ENCODE data around the gene DRG1.

DNA sequence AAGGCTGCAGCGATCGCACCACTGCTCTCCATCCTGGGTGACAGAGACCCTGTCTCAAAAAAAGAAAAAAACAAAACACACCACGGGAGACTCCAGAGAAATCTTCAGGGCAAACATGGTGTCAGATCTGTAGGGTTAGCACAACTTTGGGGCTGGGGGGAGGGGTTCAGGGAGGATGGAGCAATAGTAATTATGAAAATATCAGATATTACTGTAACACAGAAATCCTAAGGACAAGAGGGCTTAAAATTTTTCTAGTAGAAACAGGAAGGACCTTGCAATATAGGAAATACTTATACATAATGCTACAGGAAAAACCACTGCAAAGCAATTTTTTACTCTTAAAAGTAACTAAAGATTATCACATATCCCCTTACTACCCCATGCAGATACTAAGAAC is 76.4 kb downstream of the DRG1 start:
- TF ChIP-seq, protein P1, sequence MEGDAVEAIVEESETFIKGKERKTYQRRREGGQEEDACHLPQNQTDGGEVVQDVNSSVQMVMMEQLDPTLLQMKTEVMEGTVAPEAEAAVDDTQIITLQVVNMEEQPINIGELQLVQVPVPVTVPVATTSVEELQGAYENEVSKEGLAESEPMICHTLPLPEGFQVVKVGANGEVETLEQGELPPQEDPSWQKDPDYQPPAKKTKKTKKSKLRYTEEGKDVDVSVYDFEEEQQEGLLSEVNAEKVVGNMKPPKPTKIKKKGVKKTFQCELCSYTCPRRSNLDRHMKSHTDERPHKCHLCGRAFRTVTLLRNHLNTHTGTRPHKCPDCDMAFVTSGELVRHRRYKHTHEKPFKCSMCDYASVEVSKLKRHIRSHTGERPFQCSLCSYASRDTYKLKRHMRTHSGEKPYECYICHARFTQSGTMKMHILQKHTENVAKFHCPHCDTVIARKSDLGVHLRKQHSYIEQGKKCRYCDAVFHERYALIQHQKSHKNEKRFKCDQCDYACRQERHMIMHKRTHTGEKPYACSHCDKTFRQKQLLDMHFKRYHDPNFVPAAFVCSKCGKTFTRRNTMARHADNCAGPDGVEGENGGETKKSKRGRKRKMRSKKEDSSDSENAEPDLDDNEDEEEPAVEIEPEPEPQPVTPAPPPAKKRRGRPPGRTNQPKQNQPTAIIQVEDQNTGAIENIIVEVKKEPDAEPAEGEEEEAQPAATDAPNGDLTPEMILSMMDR (IDR thresholded peaks at IDR 0.05): no peak
- no peak for TF ChIP-seq EZH2 (IDR thresholded peaks at IDR 0.05; ENCODE audit: borderline replicate concordance, insufficient read depth, low read depth, low read length, poor library complexity, severe bottlenecking)
